ENCODE results near the gene GLI3. TPM values are rescaled to one million over a fixed set of nuclear protein-coding genes. Genes with fewer than 3 reads are reported as not detected.

The GLI3 gene
- total RNA-seq, 1 donor from 2014 or later = 7.3 TPM

DNA sequence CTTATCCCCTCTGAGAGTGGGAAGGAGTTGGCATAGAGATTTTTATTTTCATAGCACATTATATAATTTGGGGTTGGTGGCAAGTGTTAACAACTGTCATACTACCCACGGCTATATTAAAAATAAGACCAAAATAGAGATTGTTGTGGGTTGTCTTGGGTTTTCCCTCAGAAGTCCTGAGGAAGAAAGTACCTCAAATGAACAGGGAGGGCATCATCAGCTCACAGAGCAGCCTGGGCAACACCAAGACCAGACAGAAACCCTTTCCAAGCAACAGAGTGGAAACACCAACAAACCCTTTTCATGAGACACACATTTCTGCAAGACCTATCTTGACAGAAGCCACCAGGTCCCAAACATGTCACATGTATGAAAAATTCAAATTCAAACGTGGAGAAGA lies 121.2 kb downstream of the GLI3 start:
- no peak for DNase-seq (ENCODE audit: low read depth)
- TF ChIP-seq, protein P1, sequence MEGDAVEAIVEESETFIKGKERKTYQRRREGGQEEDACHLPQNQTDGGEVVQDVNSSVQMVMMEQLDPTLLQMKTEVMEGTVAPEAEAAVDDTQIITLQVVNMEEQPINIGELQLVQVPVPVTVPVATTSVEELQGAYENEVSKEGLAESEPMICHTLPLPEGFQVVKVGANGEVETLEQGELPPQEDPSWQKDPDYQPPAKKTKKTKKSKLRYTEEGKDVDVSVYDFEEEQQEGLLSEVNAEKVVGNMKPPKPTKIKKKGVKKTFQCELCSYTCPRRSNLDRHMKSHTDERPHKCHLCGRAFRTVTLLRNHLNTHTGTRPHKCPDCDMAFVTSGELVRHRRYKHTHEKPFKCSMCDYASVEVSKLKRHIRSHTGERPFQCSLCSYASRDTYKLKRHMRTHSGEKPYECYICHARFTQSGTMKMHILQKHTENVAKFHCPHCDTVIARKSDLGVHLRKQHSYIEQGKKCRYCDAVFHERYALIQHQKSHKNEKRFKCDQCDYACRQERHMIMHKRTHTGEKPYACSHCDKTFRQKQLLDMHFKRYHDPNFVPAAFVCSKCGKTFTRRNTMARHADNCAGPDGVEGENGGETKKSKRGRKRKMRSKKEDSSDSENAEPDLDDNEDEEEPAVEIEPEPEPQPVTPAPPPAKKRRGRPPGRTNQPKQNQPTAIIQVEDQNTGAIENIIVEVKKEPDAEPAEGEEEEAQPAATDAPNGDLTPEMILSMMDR (IDR thresholded peaks at IDR 0.05; ENCODE audit: insufficient read depth, low read length, poor library complexity, severe bottlenecking) = no peak
- H3K36me3 ChIP-seq (ENCODE audit: control insufficient read depth, insufficient read depth, low read length) = no peaks in the 10 kb centered on the region
- no peak overlapping the region for H3K4me3 ChIP-seq (ENCODE audit: low read depth, low read length)
- H3K27me3 ChIP-seq (ENCODE audit: control insufficient read depth, insufficient read depth, low read length) = no peaks in the 10 kb centered on the region

DNA sequence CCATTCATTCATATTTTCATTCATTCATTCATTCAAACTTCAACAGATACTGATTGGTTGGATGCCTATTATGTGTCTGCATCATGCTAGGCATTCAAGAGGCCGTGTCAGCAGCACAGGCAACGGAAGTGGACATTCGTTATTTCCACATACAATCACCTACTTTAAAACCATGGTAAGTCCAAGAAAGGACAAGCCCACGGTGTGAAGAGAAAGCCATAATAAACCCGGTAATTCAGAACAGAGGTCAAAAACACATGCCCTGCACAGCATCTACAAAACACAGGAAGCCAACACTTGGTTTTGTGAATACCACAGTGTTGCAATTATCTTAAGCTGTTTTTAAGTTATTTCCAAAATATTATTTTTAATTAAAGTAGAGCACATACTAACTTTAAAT lies 126.7 kb downstream of the GLI3 start:
- TF ChIP-seq, protein P1 (IDR thresholded peaks at IDR 0.05; ENCODE audit: insufficient read depth, low read length, poor library complexity, severe bottlenecking) = no peak
- DNase-seq (ENCODE audit: low read depth) = no peak
- no peak overlapping the region for H3K4me3 ChIP-seq (ENCODE audit: low read depth, low read length)
- no peaks in the 10 kb centered on the region for H3K27me3 ChIP-seq (ENCODE audit: control insufficient read depth, insufficient read depth, low read length)
- no peaks in the 10 kb centered on the region for H3K36me3 ChIP-seq (ENCODE audit: control insufficient read depth, insufficient read depth, low read length)

DNA sequence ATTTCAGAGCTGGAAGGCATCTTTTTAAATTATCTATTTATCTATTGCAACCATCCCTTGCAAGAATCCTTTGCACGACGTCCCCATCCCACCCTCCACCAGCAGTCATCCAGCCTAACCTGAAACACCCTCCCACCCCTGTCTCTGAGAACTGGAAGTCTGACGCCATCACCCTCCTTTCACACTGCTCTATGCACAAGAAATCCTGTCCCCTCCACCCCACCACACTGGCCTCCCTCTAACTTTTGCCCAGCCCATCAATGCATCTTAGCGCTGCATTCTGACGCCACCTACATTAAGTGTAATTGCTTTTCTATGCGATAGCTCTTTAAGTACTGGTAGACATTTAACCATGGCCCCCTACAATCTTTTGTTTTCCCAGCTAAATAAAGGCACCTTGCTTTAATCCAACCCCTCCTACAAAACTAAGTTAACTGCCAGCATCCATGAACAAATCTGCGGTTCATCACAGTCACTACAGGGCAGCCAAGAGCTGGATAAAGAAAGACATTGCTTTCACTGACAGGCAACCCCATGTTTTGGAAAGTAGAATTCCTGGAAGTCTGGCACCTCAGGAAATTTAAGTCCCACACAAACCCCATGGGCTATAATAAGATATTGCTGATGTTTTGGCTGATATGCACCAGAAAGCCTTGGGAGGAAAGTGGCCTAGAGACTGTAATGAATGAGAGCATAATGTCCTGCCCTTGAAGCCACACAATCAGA lies 128.0 kb downstream of the GLI3 start:
- no peak for DNase-seq (ENCODE audit: low read depth)
- TF ChIP-seq, protein P1 (IDR thresholded peaks at IDR 0.05; ENCODE audit: insufficient read depth, low read length, poor library complexity, severe bottlenecking) = no peak
- no peaks in the 10 kb centered on the region for H3K36me3 ChIP-seq (ENCODE audit: control insufficient read depth, insufficient read depth, low read length)
- H3K27me3 ChIP-seq (ENCODE audit: control insufficient read depth, insufficient read depth, low read length) = no peaks in the 10 kb centered on the region
- H3K4me3 ChIP-seq (ENCODE audit: low read depth, low read length) = no peak overlapping the region

DNA sequence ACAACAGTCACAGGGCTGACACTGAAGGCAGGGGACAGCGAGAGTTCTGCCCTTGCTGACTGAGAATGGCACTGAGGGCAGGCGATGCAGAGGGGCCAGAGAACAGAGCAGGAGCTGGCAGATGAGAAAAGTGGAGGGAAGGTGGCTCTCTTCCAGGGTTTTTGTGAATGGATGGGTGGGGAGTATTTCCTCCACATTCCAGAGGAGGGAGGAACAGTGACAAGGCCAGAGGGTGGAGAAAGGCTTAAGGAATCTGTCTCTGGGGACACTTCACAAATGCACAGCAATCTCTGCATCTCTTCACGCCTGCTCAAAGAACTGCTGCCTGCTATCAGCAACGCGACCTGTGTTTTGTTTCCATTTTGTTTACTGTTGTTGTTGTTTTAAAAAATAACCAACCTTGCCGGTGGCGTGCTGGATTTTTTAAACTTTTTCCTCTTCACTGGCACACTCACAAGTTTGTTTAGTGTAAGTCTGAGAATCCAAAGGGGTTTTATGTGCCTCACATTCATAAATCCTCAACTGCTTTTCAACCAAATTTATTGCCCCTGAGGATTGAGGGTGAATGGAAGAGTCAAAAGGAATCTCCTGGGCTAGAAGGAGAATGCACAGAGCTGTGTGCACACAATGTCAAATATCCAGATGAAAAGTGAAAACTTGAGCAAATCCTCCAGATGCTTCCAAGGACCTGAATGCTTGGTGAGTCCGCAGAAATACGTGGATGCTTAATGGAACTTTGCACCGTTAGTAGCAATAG lies 129.3 kb downstream of the GLI3 start:
- Histone ChIP-seq H3K36me3 (ENCODE audit: control insufficient read depth, insufficient read depth, low read length) (no peaks in the 10 kb centered on the region), H3K4me3 (ENCODE audit: low read depth, low read length) (no peak overlapping the region), H3K27me3 (ENCODE audit: control insufficient read depth, insufficient read depth, low read length) (no peaks in the 10 kb centered on the region)
- TF ChIP-seq, protein P1 (IDR thresholded peaks at IDR 0.05; ENCODE audit: insufficient read depth, low read length, poor library complexity, severe bottlenecking) = no peak
- DNase-seq (ENCODE audit: low read depth) = no peak

DNA sequence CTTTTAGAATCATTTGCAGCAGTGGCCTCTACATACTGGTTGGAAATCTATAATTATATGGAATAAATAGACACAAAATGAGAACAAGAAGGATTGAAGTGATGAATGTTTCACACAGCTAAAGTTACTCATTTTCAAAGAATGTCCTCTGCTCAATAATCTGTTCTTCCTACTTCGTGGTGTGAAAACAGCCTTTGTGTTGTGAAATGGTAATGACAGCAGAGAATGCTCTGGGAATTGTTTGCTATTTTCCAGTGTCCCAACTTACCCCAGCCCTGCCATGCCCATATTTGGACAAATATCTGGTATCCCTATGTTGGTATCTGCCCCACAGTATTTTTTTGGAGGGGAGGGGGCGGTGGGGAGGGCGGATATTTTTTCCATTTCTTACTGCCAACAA lies 130.4 kb downstream of the GLI3 start:
- Histone ChIP-seq H3K27me3 (ENCODE audit: control insufficient read depth, insufficient read depth, low read length) (no peaks in the 10 kb centered on the region), H3K4me3 (ENCODE audit: low read depth, low read length) (no peak overlapping the region), H3K36me3 (ENCODE audit: control insufficient read depth, insufficient read depth, low read length) (no peaks in the 10 kb centered on the region)
- TF ChIP-seq, protein P1 (IDR thresholded peaks at IDR 0.05; ENCODE audit: insufficient read depth, low read length, poor library complexity, severe bottlenecking) = no peak
- no peak for DNase-seq (ENCODE audit: low read depth)
